GM08714 (cell line): ENCODE results near the gene PPP1R12B.
"Not testable (repeated sequence)": the region's sequence is repeated elsewhere in the genome, so short reads cannot be mapped to it uniquely, and the experiment has no call there.

ENCODE experiments used
- H3K4me3 ChIP-seq: fragments of 200-500 bp; sonication (Bioruptor generic); 2 replicates; pipeline ENCODE4 v1.5.1; 2014; ENCODE audit warnings: mild to moderate bottlenecking, low read length, inconsistent platforms
- ZNF274 ChIP-seq: IDR thresholded peaks from 2 replicates; pipeline ENCODE4 v1.6.1; 2012; ENCODE audit warnings: mild to moderate bottlenecking, low read depth, low read length

PPP1R12B gene

DNA sequence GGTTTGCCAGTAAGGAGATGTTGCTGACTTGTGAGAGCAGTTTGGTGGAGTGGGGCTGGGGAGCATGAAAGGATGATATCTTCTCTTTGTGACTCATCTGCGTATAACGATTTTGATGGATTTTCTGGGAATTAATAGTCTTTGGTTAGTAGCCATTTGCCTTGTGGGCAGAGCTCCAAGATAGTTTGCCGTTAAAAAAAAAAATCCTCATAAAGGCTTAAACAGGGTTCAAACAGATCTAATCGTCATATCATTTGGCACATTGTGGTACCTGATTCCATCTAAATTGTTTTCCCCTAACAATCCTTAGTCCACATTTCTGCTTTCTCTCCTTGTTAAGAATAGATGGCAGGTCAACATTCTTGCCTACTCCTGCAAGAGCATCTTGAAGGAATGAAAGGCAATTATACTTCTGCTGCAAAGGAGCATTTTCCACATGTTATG, 168.0 kb downstream of the PPP1R12B start:
- no peak overlapping the region for H3K4me3 ChIP-seq
- no peak for TF ChIP-seq ZNF274

DNA sequence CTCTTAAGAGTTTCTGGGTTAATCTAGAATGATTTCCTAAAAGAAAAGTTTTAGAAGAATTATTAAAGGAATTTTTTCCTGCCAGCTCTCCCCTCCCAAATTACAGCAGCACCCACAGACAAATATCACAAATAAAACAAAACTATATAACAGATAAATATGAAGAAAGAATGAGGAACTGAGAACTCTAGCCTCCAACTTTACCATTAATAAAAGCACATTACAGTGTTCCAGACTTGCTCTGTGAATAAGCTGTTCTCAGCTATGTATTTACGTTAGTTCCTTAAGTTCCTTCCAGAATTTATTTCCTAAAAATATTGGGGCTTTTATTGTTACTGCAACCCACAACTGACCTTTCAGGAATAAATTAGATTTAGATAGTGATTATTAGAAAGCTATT, 168.6 kb downstream of the PPP1R12B start:
- H3K4me3 ChIP-seq = not testable (repeated sequence)

DNA sequence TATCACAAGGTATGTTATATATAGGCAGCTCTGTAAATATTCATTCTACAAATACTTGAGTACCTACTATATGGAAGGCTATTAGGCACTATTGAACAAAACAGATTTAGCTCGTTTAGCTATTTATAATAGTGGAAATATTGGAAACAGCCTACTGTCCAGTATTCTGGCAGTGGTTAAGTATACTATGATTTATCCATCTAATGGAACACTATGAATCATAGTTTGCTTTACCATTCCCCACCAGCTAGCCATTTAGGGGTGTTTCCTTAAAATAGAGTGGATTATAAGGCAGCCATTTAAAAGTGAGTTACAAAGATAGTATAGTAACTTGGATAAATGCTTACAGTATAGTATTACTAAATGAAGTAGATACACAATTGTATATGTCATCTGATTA, 169.7 kb downstream of the PPP1R12B start:
- H3K4me3 ChIP-seq = not testable (repeated sequence)

DNA sequence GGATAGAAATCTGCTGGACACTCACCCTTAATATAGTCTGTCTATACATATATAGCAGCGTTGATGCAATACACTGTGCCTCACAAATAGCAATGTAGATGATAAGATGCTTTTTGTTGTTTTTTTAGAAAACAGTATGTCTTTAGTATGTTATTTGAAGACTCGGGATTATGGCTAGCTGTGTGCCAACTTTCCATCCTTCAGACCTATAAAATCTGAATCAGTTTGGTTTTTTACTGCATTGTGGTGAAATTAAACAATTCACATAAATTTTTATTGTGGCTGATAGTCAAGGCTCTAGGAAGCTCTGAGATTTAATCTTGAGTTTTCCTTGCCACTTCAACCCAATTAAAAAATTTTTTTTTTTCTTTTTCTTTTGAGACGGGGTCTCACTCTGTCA, 170.4 kb downstream of the PPP1R12B start:
- not testable (repeated sequence) for H3K4me3 ChIP-seq

DNA sequence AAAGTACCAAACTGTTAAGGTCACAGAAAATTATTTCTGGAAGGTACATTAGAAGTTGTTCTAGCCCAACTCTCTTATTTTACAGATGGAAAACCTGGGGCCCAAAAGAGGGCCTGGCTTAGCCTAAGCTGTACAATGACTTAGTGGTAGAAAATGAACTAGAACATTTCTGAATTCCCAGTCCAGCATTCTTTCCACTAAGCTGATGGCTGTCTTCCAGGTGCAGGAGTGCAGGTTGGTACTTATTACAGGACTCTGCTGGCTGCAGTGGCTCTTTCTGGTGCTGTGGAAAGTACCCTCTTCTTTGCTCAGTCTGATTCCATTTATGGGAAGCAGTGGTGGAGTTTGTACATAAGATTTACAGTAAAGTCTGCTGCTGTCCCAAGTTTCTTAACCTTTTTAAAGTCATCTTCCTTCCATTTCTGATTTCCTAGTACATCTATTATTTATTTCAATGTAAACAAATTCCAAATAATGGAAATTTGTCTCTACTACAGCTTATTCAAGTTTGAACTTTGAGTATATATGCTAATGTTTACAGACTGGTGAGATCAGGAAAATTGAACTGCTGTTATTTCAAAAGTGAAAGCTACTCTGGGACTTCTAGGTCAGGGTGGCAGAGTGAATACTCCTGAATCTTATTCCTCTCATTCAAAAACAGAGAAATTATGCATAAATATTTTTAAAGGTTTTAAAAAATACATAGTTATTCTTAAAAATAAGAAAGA, 171.8 kb downstream of the PPP1R12B start:
- H3K4me3 ChIP-seq = not testable (repeated sequence)

DNA sequence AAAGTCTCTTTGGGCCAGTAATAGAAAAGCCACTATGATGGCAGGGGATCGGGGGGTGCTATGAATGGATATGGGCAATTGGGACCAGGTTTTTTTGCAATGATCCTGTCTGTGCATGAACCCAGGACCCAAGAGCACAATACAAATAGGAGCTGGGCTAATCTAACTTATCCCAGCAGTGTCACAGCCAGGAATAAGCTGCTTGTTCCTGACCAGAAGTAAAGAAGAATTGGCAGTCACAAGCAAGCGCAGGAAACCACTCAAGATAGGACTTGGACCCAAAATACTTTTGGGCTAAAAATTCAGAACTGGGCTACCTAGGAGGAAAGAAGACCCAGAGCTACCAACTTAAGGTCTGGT, 172.3 kb downstream of the PPP1R12B start:
- not testable (repeated sequence) for H3K4me3 ChIP-seq

DNA sequence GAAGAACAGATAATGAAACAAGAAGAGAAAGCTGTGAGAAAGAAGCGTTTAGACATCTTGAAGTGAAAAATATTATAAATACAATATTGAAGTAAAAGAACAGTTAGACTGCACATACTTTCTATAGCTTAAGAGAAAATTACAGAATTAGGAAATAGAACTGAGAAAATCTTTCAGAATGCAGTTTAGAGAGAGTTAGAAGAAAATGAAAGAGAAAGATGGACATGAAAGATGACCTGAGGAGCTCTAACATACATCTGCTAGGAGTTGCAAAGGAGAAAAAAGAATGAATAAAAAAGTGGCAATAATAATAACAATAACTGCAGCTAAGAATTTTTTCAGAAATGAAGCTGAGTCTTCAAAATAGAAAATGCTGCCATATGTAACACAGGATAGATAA, 173.0 kb downstream of the PPP1R12B start:
- not testable (repeated sequence) for H3K4me3 ChIP-seq

DNA sequence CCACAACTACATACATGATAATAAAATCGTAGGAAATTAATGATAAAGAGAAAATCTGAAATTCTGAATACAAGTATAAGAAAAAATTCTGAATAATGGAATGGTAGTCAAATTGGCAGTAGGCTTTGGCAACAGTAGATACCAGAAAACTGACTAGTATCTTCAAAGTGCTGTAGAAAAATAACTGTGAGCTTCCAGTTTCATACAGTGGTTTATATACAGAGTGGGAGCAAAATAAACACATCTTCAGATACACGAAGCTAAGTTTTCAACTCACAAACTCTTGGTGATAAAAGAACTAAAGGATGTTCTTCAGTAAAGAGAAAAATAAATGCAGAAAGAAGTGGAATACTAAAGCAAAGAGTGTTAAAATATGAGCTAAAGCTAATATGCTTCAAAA, 173.4 kb downstream of the PPP1R12B start:
- TF ChIP-seq ZNF274 = no peak
- no peak overlapping the region for H3K4me3 ChIP-seq

DNA sequence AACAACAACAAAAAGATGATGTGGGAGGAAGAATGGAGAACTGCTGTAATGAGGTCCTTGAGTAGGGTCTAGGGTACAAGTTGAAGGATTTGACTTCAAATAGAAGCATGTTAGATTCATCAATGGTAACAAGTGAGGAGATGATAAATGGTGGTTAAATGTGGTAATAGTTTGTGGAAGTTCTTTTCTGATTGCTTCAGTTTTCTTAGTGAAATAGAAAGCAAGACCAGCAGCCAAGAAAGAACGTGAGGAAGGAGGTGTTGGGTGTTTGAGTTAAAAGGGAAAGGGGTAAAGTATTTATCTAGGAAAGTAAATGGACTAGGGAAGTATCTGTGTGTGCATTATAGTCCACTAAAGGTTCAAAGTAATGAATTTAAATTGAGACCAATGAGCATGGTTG, 177.6 kb downstream of the PPP1R12B start:
- not testable (repeated sequence) for H3K4me3 ChIP-seq

DNA sequence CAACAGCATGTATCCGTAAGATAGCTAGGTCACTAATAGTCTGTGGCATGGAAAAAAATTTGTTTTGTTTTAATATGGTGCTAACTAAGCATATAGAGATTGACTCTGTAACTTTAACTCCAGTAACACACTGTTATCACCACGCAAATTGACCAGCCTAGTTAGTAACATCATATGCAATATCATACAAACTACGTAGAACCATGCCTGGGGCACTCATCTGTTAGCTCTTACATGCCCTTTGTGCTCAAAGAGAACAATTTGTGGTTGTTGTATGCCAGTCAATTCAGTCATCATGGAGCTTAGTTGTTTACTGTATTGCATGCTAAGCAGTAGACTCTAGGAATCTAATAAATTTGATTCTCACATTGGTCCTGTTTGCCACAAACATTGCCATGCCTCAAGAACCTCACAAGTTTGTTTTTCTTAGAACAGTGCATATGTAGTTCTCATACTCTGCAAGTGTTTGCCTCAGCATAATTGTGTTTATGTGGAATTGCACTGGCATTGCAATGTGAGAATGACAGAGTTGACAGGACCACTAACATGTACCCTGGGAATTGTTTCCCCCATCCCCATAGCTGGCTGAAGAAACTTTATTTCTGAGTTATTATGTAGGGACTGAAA, 179.7 kb downstream of the PPP1R12B start:
- not testable (repeated sequence) for H3K4me3 ChIP-seq

DNA sequence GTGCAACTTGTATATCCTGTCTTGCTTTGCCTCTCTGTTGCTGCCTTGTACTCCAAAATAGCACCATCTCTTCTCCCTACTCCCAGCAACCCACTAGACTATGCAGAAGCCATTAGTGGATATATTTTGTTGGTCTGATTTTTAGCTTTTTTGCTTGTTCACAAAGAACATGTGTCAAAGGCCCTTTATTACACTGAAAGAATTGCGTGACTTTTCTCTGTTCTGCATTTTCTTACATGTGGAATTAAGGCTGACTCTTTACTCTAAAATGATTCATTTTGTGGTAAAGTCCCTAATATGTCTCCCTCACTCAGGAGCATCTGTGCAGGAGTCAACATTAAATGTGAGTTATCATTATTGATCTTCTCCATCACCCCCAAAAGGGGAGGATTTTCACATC, 182.2 kb downstream of the PPP1R12B start:
- not testable (repeated sequence) for H3K4me3 ChIP-seq

DNA sequence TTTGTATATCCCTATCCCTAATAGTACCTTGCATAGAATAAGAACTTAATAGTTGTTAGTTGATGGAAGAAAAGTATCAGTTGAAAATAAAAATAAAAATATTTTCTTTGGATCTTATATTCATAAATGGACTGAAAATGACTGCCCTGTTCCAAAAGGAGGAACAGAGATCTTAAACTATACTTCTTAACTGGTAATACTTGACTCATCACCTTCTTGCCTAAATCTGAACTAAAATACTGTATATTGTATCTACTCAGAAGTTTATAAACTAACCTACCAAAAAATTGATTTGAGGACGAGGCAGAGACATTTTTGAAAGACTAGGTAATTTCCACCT, 182.9 kb downstream of the PPP1R12B start:
- H3K4me3 ChIP-seq = no peak overlapping the region
- no peak for TF ChIP-seq ZNF274

DNA sequence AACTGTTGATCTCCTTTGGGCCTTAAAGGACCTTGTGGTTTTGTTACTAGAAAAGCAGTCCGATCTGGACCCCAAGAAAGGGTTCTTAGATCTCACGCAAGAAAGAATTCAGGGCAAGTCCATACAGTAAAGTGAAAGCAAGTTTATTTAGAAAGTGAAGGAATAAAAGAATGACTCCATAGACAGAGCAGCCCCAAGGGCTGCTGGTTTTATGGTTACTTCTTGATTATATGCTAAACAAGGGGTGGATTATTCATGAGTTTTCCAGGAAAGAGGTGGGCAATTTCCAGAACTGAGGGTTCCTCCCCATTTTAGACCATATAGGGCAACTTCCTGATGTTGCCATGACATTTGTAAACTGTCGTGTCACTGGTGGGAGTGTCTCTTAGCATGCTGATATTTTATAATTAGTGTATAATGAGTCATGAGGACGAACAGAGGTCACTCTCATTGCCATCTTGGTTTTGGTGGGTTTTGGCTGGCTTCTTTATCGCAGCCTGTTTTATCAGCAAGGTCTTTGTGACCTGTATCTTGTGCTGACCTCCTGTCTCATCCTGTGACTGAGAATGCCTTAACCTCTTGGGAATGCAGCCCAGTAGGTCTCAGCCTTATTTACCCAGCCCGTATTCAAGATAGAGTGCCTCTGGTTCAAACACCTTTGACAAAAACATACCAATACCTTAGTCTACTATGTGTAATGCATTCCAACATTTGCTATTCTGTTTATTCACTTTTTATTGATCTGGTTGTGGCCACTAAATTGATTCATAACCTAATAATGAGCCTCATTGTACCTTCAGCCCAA, 183.5 kb downstream of the PPP1R12B start:
- H3K4me3 ChIP-seq = not testable (repeated sequence)

DNA sequence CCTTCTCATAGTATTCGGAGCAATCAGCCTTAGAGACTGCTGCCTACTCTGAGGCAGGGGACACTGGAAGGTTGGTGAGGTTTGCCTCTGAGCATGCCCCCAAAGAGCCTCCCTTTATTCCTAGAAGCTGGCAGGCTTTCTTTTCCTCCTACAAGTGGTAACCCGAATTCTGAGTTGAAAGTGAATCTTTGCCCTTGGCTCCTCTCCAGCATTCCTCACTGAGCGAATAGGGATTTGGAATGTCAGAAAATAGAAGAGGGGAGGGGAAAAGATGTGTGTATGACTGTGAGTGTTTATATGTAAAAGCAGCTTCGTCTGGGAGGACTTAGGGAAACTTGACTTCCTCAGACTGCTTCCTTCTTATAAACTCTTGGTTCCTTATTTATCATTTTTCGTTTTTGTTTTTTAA, 190.7 kb downstream of the PPP1R12B start:
- not testable (repeated sequence) for H3K4me3 ChIP-seq

DNA sequence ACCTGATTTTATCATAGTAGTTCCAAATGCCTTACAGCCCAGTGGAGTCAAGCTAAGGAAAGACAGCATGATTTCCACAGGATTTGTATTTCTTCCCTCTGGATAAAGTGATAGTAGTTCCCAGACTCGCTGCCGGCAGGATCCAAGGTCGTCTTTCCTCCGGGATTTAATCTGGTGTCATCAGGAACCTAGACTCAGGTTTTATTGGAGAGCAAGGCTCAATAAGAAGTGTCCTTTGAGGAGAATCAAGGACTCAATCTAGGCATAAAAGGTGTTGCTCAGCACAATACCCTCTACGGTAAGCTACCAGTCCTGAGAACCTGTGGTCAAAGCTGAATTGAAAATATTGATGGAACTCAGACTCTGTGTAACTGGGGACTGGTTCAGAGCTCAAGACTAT, 191.1 kb downstream of the PPP1R12B start:
- H3K4me3 ChIP-seq = not testable (repeated sequence)

DNA sequence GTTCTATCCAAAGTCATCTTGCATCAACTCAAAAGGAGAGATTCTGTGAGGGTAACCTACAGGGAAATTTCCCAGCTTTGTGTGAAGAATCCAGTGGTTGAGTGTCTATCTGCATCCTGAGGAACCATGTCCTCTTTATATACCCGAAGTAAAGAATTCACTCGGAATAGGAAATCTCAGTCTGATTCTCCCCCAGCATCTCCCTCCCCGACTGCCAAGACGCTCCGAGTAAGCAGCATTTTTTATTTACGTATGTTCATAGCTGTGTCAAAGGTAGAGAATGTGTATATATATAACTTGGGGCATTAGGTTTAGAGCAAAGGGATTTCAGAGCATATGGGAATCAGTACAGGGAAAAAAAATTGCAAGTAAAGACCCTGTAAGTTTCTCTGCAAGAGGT, 191.5 kb downstream of the PPP1R12B start:
- TF ChIP-seq ZNF274 = no peak
- no peak overlapping the region for H3K4me3 ChIP-seq
